Activated naive CD4-positive, alpha-beta T cell treated with anti-CD3 and anti-CD28 coated beads, Interleukin-2, amount 10 ng/mL, durations not matched to agents 7 days and 5 days (primary cell): ENCODE data around the gene PDE4B.
"Not testable (repeated sequence)": the region's sequence is repeated elsewhere in the genome, so short reads cannot be mapped to it uniquely, and the experiment has no call there.

Source experiments
- CTCF ChIA-PET: fragments of 350-600 bp; sonication (Branson Sonifier 250); formaldehyde crosslinking; loops from one replicate; lab custom pipeline; 2021; ENCODE audit warnings: antibody characterized with exemption; lab: Charles Lee
- DNase-seq: peaks from one replicate; pipeline ENCODE4 v3.0.0-alpha.2; 2020
- H3K27ac Mint-ChIP-seq: one replicate; pipeline ENCODE4 v1.8.0; 2021; ENCODE audit warnings: mild to moderate bottlenecking, moderate library complexity, mixed read lengths
- H3K27me3 Mint-ChIP-seq: one replicate; pipeline ENCODE4 v1.8.0; 2021; ENCODE audit warnings: mild to moderate bottlenecking, mixed read lengths
- H3K36me3 Mint-ChIP-seq: one replicate; pipeline ENCODE4 v1.8.0; 2021; ENCODE audit warnings: mixed read lengths
- H3K4me1 Mint-ChIP-seq: one replicate; pipeline ENCODE4 v1.8.0; 2021; ENCODE audit warnings: mixed read lengths
- H3K4me3 Mint-ChIP-seq: one replicate; pipeline ENCODE4 v1.8.0; 2021; ENCODE audit warnings: mild to moderate bottlenecking, moderate library complexity, mixed read lengths
- H3K9me3 Mint-ChIP-seq: one replicate; pipeline ENCODE4 v1.8.0; 2021; ENCODE audit warnings: mixed read lengths

PDE4B gene

DNA sequence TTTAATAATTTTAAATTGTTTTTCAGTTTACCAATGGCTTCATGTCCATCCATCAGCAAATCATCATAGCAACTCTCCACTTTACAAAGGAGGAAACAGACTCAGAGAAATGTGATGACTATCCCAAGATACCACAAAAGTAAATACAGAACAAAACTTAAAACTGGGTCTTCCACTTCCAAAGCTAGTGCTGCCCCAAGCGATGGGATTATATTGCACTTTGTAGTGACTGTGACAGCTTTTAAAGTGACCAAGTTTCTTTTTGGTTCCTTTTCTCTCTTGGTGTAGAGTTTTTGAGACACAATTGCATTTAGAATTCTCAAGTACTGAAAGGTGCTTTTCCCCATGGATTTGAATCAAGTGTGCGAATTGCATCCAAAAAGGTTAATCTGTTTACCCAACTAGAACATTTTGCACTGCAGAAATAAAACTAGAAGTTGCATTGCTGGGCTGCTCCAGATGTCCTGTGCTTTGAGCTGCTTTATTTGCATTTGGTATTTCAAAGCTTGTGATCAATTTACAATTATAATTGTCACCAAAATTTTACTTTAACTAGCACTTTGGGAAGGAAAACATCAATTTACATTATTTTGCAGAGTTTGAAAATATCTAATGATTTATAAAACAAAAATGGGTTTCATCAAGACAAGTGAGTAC, 320.2 kb downstream of the PDE4B start:
- DNase-seq = no peak
- H3K9me3 Mint-ChIP-seq = no peaks in the 10 kb centered on the region
- no peaks in the 10 kb centered on the region for H3K27me3 Mint-ChIP-seq
- H3K27ac Mint-ChIP-seq = no peak overlapping the region
- no peak overlapping the region for H3K4me3 Mint-ChIP-seq
- no peaks in the 10 kb centered on the region for H3K36me3 Mint-ChIP-seq
- H3K4me1 Mint-ChIP-seq = no peaks in the 10 kb centered on the region
- CTCF ChIA-PET = interaction anchor here (1.8 kb wide), 1 partner anchor 130 kb away, joined by 5 read pairs; no protein-coding TSS in a partner anchor

DNA sequence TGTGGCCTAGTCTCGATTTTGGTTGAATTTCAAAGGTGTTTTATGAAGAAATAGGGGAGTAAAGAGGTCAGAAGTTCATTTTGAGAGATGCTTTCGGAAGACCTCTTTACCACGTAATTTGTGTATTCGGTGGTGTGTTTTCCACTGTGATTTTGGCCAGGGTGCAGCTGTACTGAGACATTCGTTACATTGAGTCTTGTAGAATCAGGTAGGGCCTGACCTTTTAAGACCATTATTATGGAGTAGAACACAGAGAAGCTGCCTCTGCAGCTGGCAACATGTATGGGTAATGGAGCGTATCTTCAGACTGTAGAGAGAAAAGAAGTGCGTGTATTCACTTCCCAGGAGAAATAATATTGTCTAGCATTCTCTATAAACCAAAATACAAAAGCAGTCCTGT, 326.5 kb downstream of the PDE4B start:
- Mint-ChIP-seq H3K27ac (no peak overlapping the region), H3K27me3 (peaks cover 5% of the 10 kb centered on the region), H3K4me3 (no peak overlapping the region), H3K9me3 (no peaks in the 10 kb centered on the region), H3K4me1 (no peaks in the 10 kb centered on the region), H3K36me3 (no peaks in the 10 kb centered on the region)
- CTCF ChIA-PET = interaction anchor here (2.0 kb wide), 1 partner anchor 123 kb away, joined by 8 read pairs; no protein-coding TSS in a partner anchor
- DNase-seq = no peak

GRCh38 chr1:66124670-66125069, 332.0 kb downstream of the PDE4B start:
- CTCF ChIA-PET = interaction anchor here (0.7 kb wide), 2 partner anchors 110 to 1108 kb away, joined by 3 read pairs; no protein-coding TSS in a partner anchor
- Mint-ChIP-seq H3K4me3 (no peak overlapping the region), H3K27ac (no peak overlapping the region), H3K27me3 (peaks cover 10% of the 10 kb centered on the region), H3K9me3 (no peaks in the 10 kb centered on the region), H3K36me3 (no peaks in the 10 kb centered on the region), H3K4me1 (no peaks in the 10 kb centered on the region)
- no peak for DNase-seq

DNA sequence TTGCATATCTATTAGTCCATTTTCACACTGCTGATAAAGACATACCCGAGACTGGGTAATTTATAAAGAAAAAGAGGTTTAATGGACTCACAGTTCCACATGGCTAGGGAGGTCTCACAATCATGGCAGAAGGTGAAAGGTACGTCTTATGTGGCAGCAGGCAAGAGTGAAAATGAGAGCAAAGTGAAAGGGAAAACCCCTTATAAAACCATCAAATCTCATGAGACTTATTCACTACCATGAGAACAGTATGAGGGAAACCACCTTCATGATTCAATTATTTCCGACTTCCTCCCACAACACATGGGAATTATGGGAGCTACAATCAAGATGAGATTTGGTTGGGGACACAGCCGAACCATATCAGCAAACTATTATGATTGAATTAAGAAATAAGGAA, 335.9 kb downstream of the PDE4B start:
- CTCF ChIA-PET = not testable (repeated sequence)

DNA sequence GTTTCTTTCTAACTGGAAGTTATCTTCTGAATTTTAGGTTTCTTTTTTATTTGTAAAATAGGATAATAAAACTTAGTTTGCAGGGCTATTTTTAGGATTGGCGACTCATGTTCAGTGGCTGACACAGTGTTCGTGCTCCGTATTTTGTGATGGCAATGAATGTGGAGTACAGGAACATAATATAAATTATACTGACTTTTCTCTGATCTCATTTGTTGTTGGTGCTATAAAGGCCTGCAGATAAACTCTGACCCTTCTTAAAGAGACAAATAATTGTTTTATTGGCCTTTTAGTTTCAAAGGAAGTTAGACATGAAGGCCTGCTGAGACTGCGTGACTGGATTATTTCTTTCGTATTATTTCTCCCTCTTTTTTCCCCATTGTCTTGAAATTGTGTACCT, 339.6 kb downstream of the PDE4B start:
- DNase-seq = no peak
- Mint-ChIP-seq H3K4me3 (no peak overlapping the region), H3K27ac (no peak overlapping the region), H3K36me3 (no peaks in the 10 kb centered on the region), H3K4me1 (no peaks in the 10 kb centered on the region), H3K9me3 (no peaks in the 10 kb centered on the region), H3K27me3 (no peaks in the 10 kb centered on the region)
- CTCF ChIA-PET = no interaction called here

More for the DNA sequence above, 335.9 kb downstream of the PDE4B start:
- H3K36me3 Mint-ChIP-seq, H3K27ac Mint-ChIP-seq, H3K9me3 Mint-ChIP-seq, H3K4me1 Mint-ChIP-seq, H3K4me3 Mint-ChIP-seq, H3K27me3 Mint-ChIP-seq, DNase-seq: not testable (repeated sequence)

- Mint-ChIP-seq H3K4me3 (no peak overlapping the region), H3K27me3 (no peaks in the 10 kb centered on the region), H3K9me3 (no peaks in the 10 kb centered on the region), H3K36me3 (no peaks in the 10 kb centered on the region), H3K27ac (no peak overlapping the region), H3K4me1 (no peaks in the 10 kb centered on the region)
- no peak for DNase-seq
- CTCF ChIA-PET = no interaction called here
These were observed 341.3 kb downstream of the PDE4B start for GRCh38 chr1:66134004-66134403.

DNA sequence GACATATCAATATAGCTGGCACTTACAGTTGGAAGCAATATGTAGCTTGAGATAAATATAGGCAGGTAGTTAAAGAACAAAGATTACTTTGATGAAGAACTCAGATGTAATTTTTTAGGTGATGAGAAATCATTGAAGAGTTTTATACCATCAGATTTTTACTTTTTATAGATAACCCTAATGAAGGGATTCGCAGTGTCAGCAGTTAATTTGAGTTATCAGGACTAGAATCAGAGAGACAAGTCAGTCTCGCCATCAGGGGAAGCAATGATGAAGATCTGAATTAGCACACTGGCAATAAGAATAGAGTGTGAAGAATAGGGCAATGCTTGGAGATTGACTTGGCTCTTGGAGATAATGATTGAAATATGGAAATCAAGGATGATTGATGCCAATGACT, 342.5 kb downstream of the PDE4B start:
- Mint-ChIP-seq H3K4me3 (no peak overlapping the region), H3K36me3 (no peaks in the 10 kb centered on the region), H3K27ac (no peak overlapping the region), H3K9me3 (no peaks in the 10 kb centered on the region), H3K4me1 (no peaks in the 10 kb centered on the region), H3K27me3 (peaks cover 7% of the 10 kb centered on the region)
- CTCF ChIA-PET = no interaction called here
- no peak for DNase-seq

- H3K4me1 Mint-ChIP-seq, H3K27ac Mint-ChIP-seq, H3K4me3 Mint-ChIP-seq, CTCF ChIA-PET, DNase-seq, H3K27me3 Mint-ChIP-seq, H3K36me3 Mint-ChIP-seq, H3K9me3 Mint-ChIP-seq: not testable (repeated sequence)
These were observed 343.7 kb downstream of the PDE4B start for GRCh38 chr1:66136423-66136822.

DNA sequence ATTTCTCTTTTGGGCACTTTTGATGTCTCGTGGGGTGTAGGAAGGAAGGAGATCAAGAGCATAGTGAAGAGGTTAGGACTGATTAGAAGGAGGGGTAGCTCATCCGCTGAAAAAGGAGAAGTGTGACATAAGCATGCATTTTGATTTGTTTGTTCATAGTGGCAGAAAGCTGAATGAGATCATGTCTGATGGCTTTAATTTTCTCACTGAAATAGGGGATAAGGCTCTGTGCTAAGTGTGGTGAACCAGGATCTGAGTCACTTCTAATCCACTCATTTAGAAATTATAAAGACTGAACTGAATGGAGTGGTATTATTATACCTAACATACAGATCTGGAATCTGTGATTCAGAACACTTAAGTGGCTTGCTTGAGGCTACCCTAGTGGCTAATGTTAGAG, 344.5 kb downstream of the PDE4B start:
- Mint-ChIP-seq H3K9me3 (no peaks in the 10 kb centered on the region), H3K36me3 (no peaks in the 10 kb centered on the region), H3K4me1 (no peaks in the 10 kb centered on the region), H3K27me3 (peaks cover 12% of the 10 kb centered on the region), H3K4me3 (no peak overlapping the region), H3K27ac (no peak overlapping the region)
- DNase-seq = no peak
- CTCF ChIA-PET = no interaction called here

DNA sequence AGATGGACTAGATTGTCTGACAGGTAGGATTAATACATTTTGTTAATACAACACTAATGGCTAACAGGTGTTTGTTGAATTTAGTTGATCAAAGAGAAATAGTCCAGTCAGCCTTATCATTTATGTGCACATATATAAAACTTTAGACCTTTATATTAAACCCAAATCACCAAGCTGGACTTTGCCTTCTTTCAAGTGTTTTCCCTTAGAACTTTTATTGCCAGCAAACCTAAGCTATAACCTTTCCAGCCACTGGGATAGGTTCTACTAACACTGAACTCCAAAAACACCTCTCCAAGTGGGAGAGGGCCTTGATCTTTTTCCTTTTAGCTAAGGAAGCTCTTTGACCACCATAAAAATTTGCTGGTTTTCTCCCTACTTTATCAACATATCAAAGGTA, 345.9 kb downstream of the PDE4B start:
- Mint-ChIP-seq H3K9me3 (no peaks in the 10 kb centered on the region), H3K4me1 (no peaks in the 10 kb centered on the region), H3K27me3 (peaks cover 12% of the 10 kb centered on the region), H3K27ac (no peak overlapping the region), H3K36me3 (no peaks in the 10 kb centered on the region), H3K4me3 (no peak overlapping the region)
- CTCF ChIA-PET = no interaction called here
- DNase-seq = no peak

DNA sequence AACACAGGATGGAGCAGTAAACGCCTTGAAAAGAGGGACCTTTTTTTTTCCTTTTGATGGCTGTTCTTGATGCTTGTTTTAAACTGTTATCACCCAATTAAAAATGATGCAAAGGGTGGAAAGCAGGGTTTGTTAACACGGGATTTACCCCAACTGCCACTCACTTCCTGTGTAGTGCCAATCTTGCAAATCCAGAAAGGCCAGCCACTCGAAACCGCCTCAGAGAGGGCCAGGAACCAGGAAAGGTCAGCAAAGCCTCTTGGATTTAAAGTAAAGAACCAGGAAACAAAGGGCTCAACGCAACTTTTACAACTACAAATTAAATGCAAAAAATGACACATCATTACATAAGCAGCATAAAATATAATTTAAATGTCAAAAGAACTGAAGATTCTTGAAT, 347.4 kb downstream of the PDE4B start:
- H3K27me3 Mint-ChIP-seq = peaks cover 12% of the 10 kb centered on the region
- no peak overlapping the region for H3K27ac Mint-ChIP-seq
- no peaks in the 10 kb centered on the region for H3K4me1 Mint-ChIP-seq
- no peak for DNase-seq
- no peak overlapping the region for H3K4me3 Mint-ChIP-seq
- H3K9me3 Mint-ChIP-seq = no peaks in the 10 kb centered on the region
- CTCF ChIA-PET = no interaction called here
- H3K36me3 Mint-ChIP-seq = no peaks in the 10 kb centered on the region

DNA sequence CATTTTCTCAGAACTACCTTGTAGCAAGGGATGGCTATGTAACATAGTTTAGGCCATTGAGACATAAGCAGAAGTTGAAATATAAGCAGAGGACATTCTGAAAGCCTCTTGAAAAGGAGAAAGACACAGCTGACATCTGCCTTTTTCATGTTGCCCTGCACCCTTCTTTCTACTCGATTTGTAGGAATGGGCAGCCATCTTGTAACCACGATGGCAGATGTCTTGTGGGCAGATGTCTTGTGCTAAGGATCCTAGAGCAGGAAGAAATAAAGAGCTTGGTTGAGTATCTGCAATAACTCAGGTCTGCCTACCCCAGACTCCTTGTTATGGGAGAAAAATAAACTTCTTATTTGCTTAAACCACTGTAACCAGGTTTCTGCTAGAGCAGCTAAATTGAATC, 351.0 kb downstream of the PDE4B start:
- Mint-ChIP-seq H3K4me1 (no peaks in the 10 kb centered on the region), H3K36me3 (no peaks in the 10 kb centered on the region), H3K27me3 (peaks cover 12% of the 10 kb centered on the region), H3K27ac (no peak overlapping the region), H3K4me3 (no peak overlapping the region), H3K9me3 (no peaks in the 10 kb centered on the region)
- no peak for DNase-seq
- CTCF ChIA-PET = no interaction called here

GRCh38 chr1:66147226-66147835, 354.6 kb downstream of the PDE4B start:
- Mint-ChIP-seq H3K27me3 (no peaks in the 10 kb centered on the region), H3K4me1 (no peaks in the 10 kb centered on the region), H3K9me3 (no peaks in the 10 kb centered on the region), H3K4me3 (no peak overlapping the region), H3K36me3 (no peaks in the 10 kb centered on the region), H3K27ac (no peak overlapping the region)
- no peak for DNase-seq
- CTCF ChIA-PET = interaction anchor here (0.6 kb wide), 1 partner anchor 153 kb away, joined by 4 read pairs; no protein-coding TSS in a partner anchor

DNA sequence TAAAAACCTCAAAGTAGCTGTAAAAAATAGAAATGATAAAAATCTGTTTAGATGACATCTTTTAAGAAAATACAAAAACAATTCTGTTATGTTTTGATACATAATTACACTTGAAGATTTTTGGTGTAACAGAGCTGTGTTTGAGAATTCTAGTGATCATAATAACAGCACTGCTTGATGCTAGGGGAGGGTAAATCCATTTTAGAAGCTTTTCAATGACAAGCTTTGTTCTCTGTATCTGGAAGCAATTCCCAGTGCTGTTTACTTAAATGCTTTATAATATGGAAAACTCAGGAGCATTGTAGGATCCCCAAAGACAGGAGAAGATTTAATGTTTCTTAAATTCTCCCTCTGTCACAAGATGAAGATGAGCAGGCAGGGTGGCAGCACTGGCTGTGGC, 359.3 kb downstream of the PDE4B start:
- CTCF ChIA-PET = no interaction called here
- Mint-ChIP-seq H3K27me3 (peaks cover 12% of the 10 kb centered on the region), H3K36me3 (no peaks in the 10 kb centered on the region), H3K9me3 (no peaks in the 10 kb centered on the region), H3K27ac (no peak overlapping the region), H3K4me3 (no peak overlapping the region), H3K4me1 (no peaks in the 10 kb centered on the region)
- no peak for DNase-seq

GRCh38 chr1:66154394-66154793, 361.7 kb downstream of the PDE4B start:
- no peak overlapping the region for H3K4me3 Mint-ChIP-seq
- DNase-seq = no peak
- no peaks in the 10 kb centered on the region for H3K4me1 Mint-ChIP-seq
- no peak overlapping the region for H3K27ac Mint-ChIP-seq
- no peaks in the 10 kb centered on the region for H3K36me3 Mint-ChIP-seq
- H3K9me3 Mint-ChIP-seq = no peaks in the 10 kb centered on the region
- CTCF ChIA-PET = no interaction called here
- H3K27me3 Mint-ChIP-seq = peaks cover 12% of the 10 kb centered on the region
